Suppressor macrophage treated with lipopolysaccharide for 4 hours (primary cell): Measurements from ENCODE around the gene LAMA5.

Source experiments
- DNase-seq: peaks from one replicate; pipeline ENCODE4 v3.0.0-alpha.2; 2020

Gene LAMA5

DNA sequence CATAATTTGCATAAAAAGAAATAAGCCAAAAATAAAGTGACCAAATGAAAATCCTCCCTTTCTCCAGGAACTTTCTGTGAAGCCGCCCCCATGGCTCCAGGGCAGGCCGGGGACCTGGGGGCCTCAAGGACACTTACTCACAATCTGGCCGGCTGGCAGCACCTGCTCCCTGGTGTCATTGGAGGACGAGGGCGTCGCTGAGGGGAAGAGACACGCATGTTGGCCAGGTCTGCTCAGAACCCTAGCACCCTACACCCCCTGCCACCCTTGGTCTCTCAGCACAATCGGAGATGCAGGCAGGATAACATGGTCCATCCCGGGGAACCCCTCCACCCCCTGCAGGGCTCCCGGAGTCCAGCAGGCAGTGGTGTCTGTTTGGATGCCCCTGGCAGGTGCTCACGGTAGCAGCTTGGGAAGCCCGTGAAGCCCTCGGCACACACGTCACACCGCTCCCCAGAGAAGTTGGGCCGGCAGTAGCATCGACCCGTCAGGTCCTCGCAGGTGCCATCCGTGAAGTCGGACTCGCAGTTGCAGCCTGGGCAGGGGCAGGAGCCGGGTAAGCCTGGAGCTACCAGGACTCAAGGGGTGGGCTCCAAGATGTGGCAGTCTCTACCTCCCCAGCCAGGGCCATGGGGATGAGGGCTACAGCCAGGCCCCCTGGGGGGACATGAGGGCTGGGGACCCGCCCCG is 21.3 kb downstream of the LAMA5 start:
- no peak for DNase-seq

DNA sequence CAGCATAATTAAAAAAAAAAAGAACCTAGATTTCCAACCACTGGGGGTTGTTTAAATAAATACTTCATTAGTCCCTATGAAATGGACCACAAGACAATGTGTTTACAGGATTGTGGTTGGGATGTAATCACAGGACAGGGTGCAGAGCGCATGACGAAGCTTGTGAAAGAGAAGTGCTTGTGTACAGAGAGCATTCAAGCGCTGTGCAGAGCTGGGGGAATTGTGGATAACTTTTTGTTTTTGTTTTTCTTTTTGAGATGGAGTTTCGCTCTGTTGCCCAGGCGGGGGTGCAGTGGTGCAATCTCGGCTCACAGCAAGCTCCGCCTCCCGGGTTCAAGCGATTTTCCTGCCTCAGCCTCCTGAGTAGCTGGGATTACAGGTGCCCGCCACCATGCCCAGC is 22.3 kb downstream of the LAMA5 start:
- no peak for DNase-seq

DNA sequence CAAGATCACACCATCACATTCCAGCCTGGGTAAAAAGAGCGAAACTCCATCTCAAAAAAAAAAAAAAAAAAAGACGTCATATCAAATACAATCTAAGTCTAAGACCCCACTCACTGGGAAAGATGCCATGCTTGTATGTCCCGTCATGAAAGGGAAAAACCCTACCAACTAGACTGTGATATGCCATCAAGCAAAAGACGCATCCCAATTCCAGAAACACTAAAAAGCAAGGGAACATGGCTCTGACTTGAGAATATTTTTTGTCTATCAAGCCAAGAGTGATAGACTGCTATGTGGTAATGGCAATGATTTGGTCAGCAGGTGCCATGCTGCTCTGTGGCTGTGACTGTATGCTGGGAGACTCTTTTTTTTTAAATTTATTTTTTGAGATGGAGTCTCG is 23.0 kb downstream of the LAMA5 start:
- no peak for DNase-seq

DNA sequence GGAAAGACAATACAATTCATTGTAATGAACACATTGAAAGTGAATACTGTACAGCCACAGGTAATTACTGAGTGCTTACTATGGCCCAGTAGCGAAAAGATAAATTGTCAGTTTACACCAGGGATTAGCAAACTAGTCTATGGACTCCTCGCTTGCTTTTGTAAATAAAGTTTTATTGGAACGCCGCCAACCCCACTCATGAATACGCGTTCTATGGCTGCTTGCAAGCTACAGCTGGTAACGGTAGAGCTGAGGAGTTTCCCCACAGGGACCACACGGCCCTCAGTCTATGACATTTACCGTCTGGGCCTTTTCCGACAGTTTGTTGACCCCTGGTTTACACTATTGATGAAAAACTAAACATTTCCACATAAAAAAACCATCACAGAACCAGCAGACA is 24.2 kb downstream of the LAMA5 start:
- no peak for DNase-seq

DNA sequence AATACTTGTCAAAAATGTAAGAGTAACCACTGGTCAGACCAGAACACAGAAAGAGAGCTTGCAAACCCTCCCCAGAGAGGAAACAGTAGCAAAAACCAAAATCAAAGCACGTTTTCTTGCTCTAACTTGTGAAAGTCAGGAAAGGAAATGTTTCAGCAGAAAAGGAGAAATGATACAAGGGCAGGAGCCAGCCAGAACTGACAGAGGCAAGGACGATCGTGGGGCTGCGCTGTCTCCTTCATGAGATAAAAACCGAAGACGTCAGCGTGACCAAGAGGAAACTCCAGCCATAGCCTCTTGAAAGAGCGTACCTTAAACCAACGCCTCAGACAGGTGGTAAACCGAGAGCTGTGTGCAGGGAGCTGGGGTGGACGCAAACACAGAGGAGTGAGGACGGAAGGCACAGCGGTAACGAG is 27.5 kb downstream of the LAMA5 start:
- peak; percentile 60 for DNase-seq

DNA sequence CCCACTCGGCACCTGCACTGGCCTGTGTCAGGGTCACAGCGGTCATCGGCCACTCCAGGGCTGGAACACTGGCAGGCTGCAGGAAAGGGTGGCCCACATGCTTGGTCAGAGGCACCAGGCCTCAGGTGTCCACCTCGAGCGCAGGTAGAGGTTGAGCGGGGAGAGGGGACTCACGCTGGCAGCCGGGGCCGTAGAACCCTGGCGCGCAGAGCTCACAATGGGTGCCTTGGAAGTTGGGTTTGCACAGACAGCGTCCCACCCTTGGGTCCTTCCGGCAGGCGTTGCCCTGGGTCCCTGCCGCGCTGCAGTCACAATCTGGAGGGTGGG is 28.9 kb downstream of the LAMA5 start:
- no peak for DNase-seq

DNA sequence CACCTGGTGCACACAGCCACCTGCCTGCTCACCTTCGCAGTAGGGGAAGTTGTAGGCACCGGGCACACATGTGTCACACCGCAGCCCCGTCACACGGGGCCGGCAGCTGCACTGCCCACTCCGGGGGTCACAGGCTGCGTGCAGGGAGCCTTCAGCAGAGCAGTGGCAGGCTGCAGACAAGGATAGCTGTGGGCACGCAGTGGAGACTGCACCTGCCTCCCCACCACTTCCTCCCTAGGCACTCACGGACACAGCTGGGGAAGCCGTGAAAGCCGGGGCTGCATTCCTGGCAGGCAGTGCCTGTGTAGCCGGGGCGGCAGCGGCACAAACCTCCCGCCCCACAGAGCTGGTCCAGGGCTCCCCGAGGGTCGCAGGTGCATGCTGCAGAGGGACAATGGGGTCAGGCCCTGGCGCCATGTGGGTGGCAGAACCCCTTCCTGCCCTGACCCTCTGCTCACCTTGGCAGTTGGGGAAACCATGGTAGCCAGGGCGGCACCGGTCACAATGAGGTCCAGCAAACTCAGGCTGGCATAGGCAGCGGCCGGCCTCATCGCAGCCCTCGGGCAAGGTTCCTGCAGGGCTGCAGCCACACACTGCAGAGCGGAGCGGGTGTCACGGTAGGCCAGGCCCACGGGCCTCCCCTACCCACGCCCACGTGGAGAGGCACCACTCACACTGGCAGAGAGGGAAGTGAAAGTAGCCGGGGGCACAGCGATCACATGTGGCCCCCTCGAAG is 29.4 kb downstream of the LAMA5 start:
- DNase-seq, result no peak

DNA sequence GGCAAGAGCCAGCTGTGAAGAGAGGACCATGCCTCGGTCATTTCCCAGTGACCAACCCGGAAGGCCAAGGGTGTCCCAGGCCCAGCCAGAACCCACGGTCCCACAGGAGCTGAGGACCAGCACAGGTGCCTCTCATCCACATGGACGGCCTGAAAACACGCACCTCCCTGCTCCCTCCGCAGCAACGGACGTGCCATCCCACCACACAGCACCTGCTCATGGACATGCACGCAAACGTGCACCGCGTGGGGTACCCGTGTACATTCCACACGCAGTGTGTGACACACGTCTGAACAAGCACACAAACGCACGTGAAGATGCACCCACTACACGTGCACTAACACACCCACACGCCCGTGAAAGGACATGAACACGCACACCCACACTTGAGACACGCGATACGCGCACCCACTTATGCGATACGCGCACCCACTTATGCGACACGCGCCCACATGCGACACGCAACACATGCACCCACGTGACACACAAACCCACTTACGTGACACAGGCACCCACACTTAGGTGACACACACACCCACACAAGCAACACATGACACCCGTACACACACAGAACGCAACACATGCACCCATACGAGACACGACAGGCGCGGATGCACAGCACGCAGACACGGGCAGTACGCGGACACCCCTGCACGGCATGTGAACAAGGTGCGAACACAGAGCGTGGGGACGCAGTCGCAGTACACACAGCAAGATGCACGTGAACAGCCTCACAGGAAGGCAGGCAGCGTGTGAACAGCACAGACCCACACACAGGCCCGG is 30.1 kb downstream of the LAMA5 start:
- DNase-seq, result no peak

DNA sequence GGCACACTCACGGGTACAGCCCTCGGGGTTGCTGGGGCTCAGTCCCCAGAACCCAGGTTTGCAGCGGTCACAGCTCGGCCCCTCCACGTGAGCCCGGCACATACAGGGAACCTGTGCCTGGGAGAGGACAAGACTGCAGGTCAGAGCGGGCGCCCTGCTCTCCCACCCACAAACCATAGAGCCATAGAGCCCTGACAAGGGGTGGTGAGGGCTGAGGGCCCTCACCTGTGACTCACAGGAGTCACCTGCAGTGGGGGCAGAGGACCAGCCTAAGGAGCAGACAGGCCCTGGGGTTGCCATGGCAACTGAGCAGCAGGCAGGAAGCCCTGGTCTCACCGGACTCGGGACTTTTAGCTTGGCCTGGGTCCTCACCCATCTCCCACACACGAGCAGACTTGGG is 30.8 kb downstream of the LAMA5 start:
- DNase-seq, result no peak

DNA sequence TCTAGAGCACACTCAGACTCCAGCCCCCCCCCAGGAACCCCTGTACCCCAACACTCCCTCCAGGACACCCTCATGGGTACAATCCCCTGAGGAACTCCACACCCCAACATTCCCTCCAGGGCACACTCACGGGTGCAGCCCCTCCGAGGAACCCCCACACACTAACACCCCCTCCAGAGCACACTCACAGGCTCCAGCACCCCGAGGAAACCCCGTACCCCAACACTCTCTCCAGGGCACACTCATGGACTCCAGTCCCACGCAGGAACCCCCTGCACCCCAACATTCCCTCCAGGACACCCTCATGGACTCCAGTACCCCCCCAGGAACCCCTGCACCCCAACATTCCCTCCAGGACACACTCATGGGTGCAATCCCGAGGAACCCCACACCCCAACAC is 31.6 kb downstream of the LAMA5 start:
- no peak for DNase-seq

DNA sequence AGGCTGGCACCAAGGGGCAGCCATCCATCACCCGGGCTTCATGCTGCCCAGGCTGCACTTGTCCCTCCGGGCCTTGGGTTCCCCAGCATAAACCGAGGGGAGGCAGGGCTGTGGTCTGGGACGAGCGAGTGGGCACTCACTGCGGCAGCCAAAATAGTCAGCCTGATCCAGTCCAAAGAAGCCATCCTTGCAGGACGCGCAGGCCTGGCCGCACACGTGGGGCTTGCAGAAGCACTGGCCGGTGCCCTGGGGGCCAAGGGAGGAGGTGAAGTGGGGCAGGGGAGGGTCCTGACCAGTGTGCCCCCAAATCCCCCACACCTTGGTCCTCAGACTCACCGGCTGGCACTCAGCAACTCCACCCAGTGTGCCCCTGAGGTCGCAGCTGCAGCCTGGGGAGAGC is 32.2 kb downstream of the LAMA5 start:
- no peak for DNase-seq

DNA sequence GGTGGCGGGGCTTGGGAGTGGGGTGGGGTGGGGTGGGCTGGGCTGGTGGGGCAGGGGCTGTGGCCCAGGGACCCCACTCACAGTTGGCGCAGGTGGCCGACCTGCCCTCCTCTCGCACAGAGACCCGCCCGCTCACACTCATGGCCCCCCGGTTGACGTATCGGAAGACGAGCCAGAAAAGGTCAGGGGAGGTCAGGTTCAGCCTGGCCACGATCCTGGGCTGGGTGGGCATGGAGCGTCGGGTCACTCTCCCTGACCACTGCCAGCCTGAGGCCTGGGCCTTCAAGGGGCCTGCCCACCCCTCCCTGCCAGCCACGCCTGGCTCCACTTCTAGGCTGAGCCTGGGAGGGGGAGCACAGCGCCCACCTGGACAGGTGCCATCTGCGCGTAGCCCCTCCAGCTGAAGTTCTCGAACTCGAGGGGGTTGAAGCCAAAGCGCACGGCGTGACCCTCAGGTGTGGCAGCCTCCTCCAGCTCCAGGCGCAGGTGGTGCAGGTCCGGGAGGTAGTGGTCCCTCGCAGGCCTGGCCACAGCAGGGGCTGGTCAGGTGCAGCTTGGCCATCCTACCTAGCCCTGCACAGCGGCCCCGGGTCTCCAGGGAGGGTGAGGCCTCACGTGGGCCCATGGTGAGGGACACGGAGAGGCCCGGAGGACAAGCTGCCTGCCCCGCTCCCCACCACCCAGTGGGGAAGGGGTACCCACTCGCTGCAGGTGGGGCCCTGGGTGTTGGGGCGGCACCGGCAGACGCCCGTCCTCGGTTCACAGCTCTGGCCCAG is 33.1 kb downstream of the LAMA5 start:
- no peak for DNase-seq

DNA sequence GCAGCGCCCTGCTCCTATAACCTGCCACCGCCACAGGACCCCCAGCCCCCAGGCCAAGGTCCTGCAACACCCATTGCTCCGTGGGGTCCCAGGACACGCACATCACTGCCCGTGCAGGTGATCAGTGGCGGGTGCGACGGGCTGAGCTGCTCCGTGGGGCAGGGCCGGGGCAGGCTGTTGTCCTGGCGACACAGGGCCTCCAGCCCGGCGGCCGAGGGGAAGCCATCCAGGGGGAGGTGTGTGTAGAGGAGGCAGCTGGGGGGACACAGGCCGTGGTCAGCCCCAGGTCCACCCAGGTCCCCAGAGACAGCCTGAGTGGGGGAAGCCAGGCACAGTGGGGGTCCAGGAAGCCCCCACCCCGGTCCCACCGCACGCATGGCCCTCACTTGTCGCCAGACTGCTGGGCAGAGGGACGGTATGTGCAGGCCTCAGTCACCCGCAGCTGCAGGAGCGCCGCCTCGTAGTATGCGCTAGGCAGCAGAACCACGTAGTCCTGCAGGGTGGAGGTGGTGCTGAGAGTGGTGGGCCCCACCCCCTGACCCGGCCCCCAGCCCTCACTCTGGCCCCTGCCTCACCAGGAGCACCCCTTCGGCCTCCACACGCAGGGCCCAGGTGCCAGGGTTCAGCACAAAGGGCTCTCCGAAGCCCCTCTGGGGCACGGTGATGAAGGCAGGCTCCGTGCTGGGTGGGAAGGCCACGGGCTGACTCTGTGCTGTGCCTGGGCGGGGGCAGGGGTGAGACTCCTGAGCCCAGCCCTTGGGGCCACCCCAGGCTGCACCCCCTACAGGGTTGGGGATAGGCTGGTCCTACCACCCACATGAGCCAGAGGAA is 33.9 kb downstream of the LAMA5 start:
- DNase-seq, result no peak

DNA sequence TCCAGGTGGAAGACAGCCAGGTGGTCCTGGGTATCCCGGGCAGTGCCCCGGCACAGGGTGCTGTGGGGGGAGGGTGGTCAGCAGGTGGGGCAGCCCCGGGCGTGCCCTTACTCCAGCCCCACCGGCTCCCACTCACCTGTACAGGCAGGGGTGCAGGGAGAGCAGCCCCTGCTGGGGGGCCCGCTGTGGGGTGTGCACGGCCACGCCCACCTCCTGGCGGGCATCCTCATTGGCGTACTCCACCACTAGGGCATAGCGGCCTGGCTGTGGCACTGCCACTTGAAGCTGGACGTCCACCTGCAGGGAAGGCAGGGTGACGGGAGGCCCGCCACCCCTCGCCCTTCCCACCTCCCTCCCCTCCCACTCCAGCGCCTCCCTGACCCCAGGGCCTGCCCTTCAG is 34.7 kb downstream of the LAMA5 start:
- DNase-seq, result no peak

DNA sequence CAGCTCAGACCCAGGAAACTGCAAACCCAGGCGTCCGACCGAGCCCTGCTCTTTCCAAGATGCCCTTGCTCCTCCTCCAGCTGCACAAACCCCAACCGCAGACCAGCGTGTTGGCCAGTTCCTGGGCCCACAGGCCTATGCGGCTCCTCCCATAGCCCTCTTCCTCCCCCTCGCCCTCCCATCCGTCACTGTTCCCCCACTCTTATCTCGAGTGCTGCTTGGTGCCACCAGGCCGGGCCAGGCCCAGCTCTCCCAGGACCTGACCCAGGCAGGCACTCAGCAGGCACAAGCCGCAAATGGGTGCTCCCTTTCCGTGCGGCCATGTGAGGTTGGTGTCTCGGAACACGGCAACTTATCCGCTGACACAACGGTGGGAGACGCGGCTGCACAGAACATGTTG is 35.8 kb downstream of the LAMA5 start:
- DNase-seq, result no peak

DNA sequence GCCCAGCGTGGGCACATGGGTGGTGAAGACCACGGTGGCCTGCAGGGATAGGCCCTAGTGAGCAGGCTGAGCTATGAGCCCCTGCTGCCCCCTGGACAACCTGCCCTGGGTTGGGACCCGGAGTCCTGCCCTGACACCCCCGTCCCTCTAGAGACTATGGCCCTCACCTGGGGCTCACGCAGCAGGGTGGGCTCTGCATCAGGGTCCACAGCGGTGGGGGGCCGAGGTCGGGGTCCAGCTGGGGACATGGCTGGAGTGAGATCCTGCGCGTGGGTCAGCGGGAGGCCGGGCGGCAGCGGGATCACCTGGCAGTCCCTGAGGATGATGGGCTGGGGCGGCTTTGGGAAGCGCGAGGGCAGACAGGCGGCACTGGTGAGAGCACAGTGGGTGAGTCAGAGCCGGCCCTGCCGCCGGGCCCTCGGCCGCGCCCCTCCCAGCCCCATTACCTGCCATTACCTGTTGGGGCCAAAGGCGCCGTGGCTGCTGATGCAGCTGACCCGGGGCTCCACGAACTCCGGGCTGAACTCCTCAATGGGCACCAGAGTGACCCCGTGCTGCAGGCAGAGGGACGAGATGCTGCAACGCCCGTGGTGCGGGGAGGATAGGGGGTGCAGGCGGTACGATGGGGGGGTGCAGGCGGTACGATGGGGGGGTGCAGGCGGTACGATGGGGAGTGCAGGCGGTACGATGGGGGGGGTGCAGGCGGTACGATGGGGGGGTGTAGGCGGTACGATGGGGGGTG is 36.4 kb downstream of the LAMA5 start:
- no peak for DNase-seq

DNA sequence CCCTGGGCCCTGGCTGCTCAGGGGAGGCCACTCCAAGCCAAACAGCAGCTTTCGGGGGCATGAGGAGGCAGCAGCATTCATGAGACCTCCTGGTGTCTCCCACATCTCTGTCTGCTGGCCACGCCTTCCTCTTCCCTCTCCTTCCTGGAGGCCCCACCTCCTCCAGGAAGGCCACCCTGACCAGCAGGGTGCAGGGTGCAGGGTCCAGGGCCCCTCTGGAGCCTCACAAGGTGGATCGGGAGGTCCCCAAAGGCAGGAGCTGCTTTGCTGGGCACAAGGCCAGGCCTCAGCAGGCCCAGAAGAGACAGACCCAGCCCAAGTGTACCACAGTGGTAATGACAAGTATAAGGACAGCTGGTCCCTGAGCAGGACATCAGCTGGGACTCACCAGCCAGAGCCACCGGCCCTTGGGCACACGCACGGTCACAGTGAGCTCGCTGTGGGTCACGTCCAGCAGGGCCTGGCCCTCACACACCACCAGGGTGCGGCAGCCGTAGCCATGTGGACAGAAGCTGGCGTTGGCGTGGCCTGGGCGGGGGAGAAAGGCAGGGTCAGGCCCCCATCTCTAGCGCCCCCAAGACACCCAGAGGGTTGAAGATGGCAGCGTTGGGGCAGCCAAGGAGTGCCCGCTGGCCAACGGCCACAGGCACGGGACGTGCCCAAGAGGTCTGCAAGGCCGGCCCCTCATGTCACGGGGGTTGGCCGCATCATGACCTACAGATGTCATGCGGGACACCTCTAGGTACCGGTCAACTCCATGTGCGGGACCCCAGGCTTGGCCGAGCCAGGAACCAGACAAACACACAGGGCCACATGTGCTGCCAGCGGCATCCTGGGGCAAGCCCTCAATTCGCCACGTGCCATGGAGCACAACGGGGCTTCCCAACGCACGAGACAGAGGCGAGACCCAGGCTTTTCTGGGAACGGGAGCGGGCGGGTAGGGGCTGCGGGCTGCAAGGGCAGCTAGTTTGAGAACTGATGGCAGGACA is 37.4 kb downstream of the LAMA5 start:
- DNase-seq, result no peak

DNA sequence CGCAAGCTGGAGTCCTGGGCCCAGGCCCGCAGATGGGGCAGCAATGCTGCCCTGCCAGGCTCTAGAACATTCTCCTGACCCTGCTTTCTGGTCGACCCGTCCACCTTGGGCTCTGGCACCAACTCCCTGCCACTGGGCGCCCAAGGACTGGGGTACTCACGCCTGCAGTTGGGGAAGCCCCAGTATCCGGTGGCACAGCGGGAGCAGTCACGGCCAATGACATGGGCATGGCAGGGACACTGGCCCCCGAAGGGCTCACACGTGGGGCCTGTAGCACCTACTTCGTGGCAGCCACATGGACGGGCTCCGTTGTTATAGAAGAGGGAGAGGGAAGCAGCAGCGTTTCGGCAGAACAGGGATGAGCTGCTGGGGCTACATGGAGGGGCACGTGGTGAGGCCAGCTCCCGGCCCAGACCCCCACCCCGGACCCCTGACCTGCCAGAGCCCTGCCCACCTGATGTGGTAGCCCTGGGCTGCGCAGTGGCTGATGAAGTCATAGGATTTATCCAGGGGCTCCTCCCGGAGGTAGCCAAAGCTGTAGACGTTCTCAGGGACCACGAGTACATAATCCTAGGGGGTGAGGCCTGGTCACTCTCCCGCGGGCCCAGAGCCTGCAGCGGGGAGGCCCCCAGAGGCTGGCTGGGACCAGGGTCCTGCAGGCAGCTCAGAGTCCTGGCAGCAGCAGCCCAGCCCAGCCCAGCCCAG is 38.3 kb downstream of the LAMA5 start:
- no peak for DNase-seq

DNA sequence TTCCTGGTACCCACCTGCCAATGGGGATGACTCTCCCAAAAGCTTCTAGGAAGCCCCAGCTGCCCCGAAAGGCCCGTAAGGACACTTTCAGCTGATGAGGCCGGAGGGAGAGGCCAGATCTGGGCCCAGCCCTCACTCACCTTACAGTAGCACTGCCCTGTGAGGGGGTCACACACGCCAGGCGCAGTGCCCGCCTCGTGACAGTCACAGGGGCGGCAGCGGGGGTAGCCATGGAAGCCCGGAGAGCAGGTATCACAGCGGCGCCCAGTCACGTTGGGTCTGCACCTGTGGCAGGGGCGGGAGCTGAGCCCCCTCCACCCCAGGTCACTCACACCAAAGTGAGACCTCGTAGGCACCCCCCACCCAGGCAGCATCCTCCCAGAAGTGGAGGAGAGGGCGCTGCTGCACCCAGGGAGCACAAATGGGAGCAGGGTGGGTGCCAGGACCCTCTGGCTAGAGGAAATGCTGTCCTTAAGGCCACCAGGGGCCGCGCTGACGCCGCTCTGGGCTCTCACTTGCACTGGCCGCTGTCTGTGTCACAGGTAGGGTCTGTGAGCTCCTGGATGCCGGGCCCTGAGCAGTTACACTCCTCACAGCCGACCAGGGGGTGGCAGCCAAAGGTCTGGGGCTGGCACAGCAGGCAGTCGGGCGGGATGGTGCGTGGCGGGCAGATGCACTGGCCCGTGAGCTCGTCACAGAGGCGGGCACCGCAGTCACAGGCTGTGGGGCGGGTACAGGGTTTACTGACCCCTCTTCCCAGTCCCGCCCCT is 39.2 kb downstream of the LAMA5 start:
- no peak for DNase-seq
